ENCODE data around the gene SYVN1.
A peak's percentile ranks its signal among the peaks of the same experiment; 100 is the strongest.

SYVN1 gene

DNA sequence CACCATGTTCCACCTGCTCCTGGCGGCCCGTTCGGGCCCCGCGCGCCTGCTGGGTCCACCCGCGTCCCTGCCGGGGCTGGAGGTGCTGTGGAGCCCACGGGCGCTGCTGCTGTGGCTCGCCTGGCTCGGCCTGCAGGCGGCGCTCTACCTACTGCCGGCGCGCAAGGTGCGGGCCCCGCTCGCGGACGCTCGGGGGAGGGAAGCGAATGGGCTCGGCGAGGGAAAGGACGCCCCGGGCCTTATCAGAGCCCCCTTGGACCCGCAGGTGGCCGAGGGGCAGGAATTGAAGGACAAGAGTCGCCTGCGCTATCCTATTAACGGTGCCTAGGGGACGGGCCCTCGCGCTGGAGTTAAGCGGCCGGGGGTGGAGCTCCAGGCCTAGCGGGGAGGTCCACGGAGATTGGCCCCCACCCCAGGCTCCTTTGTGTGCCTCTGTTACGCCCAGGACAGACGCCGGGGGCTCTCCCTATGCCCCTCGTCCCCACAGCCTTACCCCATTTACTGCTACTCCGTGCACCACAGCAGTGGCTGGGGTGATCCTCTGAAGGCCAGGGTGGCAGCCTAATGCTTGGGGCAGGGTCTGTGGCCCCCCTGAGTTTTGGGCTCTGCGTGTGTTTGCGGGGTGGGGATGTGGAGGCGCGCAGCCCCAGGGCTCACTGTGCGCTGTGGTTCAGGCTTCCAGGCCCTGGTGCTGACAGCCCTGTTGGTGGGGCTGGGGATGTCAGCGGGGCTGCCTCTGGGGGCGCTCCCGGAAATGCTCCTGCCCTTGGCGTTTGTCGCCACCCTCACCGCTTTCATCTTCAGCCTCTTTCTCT, 21.6 kb downstream of the SYVN1 start:
- DNase-seq: peak; percentile 20

DNA sequence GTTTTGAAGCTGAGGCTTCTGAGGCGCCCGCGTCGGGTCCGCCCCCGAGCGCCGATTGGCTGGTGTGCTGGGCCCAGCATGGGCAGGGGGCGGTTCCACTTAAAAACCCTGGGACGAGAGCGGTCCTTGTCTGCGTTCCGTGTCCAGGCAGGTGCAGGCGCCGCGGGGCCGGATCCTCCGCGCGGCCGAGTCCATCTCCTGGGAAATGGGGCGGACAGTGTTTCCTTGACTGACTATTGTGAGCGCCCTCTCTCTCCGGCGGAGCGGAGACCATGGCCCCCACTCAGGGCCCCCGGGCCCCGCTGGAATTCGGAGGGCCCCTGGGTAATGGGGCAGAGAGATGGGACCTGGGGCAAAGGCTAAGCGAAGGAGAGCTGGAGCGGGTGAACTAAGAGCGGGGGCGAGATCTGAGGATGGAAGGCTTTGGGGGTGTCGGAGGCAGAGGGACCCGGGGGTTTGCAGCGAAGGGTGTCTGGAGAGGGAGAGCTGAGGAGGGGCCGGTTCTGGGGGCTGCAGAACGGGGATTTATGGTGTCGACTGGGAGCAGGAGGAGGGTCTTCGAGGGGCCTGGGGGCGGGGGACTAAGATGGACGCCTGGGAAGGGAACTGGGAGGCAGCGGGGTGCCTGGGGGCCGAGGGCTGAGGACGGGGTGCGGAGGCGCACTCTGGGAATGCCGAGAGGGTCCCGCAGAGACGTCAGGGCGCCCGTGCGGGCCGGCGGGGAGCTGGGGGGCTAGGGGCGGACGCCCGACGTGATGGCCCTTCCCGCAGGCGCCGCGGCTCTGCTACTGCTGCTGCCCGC, 22.4 kb downstream of the SYVN1 start, which contains the start of gene TM7SF2:
Gene TM7SF2, plus strand, starts transcription at position 129 of the 802 bp plus-strand sequence. Its CDS starts 144 bp downstream, at position 273.
- peak; percentile 86 for DNase-seq

DNA sequence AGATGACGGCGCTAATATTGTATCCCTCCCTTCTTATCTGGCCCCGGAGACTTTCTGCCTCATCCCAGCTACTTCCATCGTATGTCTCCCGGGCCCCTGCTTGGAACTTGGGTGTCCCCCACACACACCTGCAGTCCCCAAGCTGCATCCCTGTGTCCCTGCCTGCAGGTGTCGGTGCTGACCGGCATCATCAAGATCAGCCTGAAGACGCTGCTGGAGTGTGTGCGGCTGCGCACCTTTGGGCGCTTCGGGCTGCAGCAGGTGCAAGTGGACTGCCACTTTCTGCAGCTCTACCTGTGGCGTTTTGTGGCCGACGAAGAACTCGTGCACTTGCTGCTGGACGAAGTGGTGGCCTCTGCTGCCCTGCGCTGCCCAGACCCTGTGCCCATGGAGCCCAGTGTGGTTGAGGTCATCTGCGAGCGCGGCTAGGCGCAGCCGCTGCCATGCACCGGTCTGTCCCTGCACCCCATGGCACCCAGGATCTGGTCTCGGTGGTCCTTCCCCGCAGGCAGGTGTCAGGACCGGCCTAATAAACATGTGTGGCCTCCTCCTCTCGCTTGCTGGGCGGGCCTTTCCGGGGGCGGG, 23.1 kb downstream of the SYVN1 start:
- no peak for DNase-seq

DNA sequence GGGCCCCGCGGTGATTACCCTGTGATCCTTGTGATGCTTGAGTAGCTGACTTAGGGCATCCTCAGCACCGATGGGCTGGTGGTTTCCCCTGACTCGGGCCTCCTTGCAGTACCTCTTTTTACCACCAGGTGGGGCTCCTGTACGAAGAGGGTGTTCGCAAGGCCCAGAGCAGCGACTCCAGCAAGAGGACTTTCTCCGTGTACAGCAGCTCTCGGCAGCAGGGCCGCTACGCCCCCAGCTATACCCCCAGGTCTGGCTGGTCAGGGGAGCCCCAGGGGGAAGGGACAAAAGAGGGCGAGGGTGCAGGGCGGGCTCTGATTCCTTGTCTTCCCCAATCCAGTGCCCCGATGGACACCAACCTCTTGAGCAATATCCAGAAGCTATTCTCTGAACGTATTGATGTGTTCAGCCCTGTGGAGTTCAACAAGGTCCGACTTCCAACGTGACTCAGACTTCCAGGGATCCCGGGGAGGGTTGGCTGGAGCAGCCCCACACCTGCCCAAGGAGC, 23.9 kb downstream of the SYVN1 start:
- peak; percentile 74 for DNase-seq

DNA sequence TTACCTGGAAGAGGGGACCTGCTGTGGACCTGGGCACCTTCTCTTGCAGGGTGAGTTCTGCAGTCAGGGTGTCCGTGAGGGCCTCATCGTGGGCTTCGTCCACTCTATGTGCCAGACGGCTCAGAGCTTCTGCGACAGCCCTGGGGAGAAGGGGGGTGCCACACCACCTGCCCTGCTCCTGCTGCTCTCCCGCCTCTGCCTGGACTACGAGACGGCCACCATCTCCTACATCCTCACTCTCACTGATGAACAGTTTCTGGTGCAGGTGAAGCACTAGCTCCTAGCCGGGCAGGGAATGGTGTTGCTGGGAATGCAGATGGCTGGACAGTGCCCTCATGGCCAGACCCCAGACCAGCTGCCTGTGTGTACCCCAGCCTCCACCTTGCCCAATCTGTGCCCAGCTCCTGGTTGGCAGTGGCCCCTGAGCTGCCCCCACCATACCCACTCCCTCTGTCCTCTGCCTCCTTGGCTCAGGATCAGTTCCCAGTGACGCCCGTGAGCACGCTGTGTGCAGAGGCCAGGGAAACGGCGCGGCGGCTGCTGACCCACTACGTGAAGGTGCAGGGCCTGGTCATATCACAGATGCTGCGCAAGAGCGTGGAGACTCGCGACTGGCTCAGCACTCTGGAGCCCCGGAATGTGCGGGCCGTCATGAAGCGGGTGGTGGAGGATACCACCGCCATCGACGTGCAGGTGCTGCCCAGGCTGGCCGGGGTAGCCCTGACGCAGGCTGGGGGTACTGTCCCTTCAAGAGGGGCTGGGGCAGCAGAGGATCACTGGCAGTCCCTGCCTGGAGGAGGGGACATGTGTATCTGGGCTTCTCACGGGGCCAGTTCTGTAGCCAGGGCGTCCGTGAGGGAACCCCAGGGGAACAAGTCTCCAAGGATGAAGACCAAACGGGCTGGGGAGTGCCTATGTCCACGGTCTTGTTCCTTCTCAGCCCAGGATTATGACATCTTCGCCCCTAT, 24.8 kb downstream of the SYVN1 start:
- no peak for DNase-seq

DNA sequence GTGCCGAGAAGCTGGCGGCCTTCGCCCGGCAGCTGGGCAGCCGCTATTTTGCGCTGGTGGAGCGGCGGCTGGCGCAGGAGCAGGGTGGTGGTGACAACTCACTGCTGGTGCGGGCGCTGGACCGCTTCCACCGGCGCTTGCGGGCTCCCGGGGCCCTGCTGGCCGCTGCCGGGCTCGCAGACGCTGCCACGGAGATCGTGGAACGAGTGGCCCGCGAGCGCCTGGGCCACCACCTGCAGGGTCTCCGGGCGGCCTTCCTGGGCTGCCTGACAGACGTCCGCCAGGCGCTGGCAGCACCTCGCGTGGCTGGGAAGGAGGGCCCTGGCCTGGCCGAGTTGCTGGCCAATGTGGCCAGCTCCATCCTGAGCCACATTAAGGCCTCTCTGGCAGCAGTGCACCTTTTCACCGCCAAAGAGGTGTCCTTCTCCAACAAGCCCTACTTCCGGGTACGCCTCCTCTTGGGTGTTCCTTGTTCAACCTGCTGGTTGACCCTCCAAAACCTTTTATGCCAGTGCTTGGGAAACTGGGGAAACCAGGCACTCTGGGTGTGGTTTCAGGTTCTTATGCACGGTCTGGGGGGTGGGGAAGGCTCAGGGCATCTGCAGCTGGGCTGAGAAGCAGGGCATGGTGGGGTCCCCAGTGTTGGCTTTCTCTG, 25.7 kb downstream of the SYVN1 start:
- no peak for DNase-seq

DNA sequence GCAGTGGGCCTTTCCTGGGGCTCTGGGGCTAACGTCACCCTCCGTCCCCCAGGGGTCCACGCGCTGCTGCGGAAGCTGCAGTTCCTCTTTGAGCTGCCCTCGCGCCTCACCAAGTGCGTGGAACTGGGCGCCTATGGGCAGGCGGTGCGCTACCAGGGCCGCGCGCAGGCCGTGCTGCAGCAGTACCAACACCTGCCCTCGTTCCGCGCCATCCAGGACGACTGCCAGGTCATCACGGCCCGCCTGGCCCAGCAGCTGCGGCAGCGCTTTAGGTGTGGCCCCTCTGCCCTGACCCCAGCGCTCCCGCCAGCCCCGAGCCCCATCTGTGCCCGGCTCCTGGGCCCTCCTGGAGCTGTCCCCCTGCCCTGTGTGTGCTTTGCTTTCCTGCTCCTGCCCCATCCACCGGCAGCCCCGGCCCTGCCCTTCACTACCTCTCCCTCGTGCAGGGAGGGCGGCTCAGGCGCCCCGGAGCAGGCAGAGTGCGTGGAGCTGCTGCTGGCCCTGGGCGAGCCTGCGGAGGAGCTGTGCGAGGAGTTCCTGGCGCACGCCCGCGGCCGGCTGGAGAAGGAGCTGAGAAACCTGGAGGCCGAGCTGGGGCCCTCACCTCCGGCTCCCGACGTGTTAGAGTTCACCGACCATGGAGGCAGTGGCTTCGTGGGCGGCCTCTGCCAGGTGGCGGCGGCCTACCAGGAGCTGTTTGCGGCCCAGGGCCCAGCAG, 26.4 kb downstream of the SYVN1 start:
- no peak for DNase-seq

DNA sequence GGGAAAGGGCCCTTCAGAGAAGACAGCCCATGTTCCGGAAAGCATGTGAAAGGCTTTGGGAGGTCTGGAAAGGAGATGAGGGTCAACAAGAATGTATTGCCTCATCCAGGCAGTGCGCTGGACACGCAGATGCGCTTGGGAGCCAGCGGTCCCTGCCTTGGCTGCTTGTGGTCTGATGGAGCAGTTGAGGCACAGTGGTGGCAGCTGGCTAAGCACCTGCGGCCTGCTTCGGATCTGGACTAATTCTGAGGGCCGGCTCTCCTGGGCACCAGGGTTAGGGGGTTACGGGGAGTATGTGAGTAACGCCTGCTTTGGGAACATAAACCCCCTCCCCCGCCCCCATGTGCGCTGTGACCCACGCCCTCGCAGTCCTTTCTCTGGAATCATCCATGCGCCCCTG, 27.2 kb downstream of the SYVN1 start:
- DNase-seq: no peak

DNA sequence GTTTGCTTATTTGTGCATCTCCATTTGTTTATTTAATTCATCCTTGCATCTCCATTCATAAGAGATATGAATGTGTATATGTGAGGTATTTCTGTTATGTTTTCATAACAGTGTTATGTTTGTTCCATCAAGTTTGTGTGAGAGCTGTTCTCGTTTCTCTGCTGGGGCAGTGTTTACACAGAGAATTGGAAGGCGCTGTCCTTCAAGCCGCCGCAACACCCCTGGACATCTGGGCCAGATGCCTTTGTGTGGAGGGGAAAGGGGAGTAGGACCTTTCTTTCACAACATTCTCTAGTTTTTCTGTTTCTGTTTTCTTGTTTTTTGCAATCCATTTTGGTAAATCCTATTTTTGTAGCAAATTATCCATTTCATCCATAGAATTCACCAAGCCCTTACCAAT, 29.7 kb downstream of the SYVN1 start:
- DNase-seq: no peak

DNA sequence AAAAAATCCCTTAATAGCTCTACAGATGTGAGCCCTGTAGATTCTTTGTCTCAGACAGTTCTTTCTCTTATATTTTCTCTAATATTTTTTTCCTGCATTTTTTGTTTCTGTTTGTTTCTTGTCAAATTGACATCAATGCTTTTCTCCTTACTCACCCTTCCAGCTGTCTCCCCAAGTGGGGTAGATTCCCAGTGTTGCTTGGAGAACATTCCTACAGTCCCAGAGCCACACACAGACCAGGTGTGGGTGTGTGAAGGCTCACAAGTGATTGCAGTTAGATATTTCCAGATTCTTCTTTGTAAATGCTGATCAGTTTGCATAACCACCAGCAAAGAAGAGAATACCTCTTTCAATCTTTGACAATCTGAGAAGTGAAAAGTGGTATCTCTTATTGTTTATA, 30.8 kb downstream of the SYVN1 start:
- DNase-seq: no peak

DNA sequence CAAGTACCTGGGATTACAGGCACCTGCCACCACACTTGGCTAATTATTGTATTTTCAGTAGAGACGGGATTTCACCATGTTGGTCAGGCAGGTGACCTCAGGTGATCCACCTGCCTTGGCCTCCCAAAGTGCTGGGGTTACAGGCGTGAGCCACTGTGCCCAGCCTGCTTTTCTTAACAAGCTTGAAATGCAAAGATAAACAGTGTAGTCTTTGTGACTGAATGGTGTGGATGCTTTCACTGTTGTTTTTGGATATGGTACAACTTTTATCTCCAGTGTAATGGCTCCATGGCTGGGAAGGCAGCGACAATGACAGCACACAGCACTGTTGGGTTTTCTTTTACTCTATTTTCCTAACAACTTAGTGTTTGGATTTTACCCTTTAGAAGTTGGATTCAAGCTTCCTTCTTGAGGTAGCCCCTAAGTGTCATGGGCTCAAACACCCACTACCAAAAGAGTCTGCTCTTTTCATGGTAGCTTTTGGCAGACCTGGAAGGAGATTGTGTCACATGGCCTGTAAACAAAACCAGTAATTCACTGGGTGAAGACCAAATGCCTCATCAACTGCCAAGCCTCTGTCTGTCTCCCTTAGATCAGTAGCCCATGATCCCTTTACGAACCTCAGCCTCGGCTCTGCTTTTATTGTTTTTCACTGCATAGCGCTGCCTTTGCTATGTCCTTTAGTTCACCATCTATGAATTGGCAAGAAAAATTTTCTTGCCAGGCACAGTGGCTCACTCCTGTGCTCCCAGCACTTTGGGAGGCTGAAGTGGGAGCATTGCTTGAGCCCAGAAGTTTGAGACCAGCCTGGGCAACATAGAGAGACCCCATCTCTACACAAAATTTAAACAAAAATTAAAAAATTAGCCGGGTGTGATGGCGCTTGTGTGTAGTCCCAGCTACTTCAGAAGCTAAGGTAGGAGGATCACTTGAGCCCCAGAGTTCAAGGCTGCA, 31.9 kb downstream of the SYVN1 start:
- DNase-seq: no peak

DNA sequence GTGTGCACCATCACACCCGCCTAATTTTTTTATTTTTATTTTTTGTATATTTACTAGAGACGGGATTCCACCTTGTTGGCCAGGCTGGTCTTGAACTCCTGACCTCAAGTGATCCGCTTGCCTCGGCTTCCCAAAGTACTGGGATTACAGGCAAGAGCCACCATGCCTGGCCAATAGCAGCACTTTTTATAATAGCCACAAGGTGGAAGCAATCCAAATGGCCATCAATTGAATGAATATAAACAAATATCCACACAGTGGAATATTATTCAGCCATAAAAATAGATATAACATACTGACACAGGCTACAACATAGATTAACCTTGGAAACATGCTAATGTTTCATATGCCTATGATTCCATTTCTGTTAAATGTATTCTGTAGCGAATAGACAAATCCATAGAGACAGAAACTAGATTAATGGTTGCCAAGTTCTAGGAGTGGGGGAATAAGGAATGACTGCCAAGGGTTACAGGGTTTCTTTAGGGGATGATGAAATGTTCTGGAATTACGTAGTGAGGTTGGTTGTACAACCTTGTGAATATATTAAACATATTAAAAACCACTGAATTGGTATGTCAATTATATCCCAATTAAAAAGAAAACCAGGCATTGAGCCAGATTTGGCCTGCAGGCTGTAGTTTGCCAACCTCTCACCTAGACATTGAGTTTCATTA, 33.5 kb downstream of the SYVN1 start:
- no peak for DNase-seq

DNA sequence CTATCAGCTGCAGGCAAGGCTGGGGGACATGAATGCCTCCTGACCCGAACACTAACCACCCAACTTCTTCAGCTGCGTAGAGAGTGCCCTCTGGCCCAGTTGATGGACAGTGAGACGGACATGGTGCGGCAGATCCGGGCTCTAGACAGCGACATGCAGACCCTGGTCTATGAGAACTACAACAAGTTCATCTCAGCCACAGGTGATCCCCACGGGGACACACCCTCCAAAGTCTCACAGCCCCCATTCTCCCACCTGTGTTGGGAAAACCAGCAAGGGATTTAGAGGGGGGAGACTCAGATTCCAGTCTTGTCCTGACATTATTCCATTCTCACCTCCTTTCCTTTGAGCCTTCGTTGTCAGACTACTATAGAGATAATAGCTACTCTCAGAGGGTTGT, 37.4 kb downstream of the SYVN1 start:
- no peak for DNase-seq

DNA sequence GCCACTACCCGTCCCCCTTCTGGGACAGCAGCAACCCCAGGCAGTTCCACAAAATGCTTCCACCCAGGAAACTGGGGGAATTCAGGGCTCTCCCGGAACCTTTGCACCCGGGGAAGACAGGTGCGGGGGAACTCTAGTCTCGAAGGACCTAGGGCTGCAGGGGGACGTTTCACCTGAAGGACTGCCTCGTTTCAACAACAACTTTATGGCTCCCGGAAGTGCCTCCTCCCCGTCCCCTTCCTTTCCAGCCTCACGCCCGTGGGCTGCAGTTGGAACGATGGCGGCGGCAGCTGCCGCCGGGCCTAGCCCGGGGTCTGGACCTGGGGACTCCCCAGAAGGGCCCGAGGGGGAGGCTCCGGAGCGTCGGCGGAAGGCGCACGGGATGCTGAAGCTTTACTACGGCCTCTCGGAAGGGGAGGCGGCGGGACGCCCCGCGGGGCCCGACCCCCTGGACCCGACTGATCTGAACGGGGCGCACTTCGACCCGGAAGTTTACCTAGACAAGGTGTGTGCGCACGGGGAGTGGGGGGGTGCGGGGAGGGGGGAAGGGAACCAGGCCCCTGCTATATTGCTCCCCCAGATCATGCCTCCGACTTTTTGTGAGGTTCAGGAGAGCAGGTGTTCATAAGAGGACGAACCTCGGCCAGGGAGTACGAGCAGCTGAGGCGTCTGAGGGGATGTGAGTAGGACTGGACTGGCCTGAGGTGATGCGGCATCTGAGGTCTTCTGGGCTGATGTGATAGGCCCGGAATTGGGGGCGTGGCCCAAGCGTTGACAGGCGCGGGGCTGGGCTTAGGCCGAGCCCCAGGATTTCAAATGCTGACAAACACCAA, 38.1 kb downstream of the SYVN1 start, which contains the start of gene VPS51:
Gene VPS51, plus strand, starts transcription at position 241 of the 833 bp plus-strand sequence. Its CDS starts 37 bp downstream, at position 278.
- DNase-seq: peak; percentile 92

DNA sequence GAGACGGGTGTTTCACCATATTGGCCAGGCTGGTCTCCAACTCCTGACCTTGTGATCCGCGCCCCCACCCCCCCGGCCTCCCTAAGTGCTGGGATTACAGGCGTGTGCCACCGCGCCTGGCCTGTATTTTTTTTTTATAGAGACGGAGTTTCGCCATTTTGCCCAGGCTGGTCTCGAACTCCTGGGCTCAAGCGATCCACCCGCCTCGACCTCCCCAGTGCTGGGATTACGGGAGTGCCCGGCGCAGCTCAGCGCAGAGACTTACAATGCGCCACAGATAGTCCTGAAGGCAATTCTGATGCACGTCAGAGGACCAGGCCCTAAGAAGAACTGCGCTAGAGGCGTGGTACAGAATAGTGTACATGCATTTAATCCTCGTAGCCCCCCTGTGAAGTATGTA, 38.9 kb downstream of the SYVN1 start:
- no peak for DNase-seq

DNA sequence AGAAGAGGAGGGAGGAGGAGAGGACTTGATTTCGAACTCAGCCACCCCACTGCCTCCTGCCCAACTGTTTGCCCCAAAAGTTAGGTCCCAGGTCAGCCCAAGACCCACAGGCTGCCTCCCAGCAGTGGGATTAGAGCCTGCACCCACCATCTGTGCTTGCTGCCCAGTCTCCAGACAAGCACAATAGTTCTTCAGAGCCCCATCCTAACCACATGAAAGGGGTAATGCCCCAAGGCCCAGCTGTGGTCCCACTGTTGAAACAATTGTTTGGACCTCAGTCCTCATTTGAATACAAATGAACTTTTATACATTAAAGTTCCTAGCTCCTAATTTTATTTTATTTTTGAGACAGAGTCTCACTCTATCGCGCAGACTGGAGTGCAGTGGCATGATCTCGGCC, 43.7 kb downstream of the SYVN1 start:
- no peak for DNase-seq

DNA sequence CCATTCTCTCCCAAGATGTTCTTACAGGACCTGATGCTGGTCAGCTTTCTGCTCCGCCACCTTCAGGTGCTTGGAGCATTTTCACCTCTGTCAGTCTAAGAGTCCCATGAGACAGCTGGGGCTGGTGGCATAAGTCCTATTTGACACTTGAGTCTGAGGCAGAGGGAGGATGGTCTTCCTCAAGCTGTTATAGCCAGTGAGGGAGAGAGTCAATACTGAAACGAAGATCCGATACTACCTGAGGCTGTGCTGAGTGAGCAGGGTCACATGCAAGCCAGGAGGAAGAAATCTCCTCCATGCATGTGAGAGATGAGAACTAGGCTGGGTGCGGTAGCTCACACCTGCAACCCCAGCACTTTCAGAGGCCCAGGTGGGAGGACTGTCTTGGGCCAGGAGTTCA, 44.7 kb downstream of the SYVN1 start:
- no peak for DNase-seq

DNA sequence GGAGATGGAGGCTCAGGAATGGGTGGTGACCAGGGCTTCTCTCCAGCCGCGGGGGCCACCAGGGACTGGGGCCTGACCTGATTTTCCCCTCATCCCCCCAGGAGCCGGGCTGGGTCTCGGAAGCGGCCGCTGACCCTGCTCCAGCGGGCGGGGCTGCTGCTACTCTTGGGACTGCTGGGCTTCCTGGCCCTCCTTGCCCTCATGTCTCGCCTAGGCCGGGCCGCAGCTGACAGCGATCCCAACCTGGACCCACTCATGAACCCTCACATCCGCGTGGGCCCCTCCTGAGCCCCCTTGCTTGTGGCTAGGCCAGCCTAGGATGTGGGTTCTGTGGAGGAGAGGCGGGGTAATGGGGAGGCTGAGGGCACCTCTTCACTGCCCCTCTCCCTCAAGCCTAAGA, 46.5 kb downstream of the SYVN1 start:
- no peak for DNase-seq

Measured in fibroblast of skin of scalp (primary cell).